ENCODE results near the gene RBMS3. TPM values are rescaled to one million over a fixed set of nuclear protein-coding genes. Genes with fewer than 3 reads are reported as not detected.
"Not testable (repeated sequence)": the region's sequence is repeated elsewhere in the genome, so short reads cannot be mapped to it uniquely, and the experiment has no call there.

The RBMS3 gene
- total and polyA plus RNA-seq, 2 experiments from 2014 or later: 34.9 to 37.1 TPM

GRCh38 chr3:29385046-29385830, 104.4 kb downstream of the RBMS3 start:
- 74% methylated on average over 5 of the region's 5 CpGs for WGBS (ENCODE audit: low lambda C conversion rate, missing lambda C conversion rate)
- Histone ChIP-seq H2AFZ (no peak overlapping the region), H3K27ac (peak overlapping the region; percentile 71), H3K36me3 (replicated peaks; ENCODE audit: insufficient read depth, low read depth) (no peaks in the 10 kb centered on the region), H3K4me2 (no peak overlapping the region), H3K4me3 (no peak overlapping the region), H3K79me2 (peaks cover 8% of the 10 kb centered on the region), H3K9me3 (ENCODE audit: low read depth) (no peaks in the 10 kb centered on the region), H4K20me1 (ENCODE audit: insufficient read depth, poor library complexity, severe bottlenecking) (no peaks in the 10 kb centered on the region), H3K27me3 (no peaks in the 10 kb centered on the region), H3K4me1 (ENCODE audit: insufficient read depth) (peaks cover 9% of the 10 kb centered on the region), H3K9me2 (replicated peaks; ENCODE audit: insufficient read depth) (no peaks in the 10 kb centered on the region)
- DNase-seq (ENCODE audit: low spot score): no peak
- TF ChIP-seq CTCF (IDR thresholded peaks at IDR 0.05; ENCODE audit: poor library complexity) (no peak), EZH2phosphoT487 (IDR thresholded peaks at IDR 0.05; ENCODE audit: low read depth, severe bottlenecking, unreplicated experiment) (no peak), EZH2 (IDR thresholded peaks at IDR 0.05; ENCODE audit: borderline replicate concordance) (no peak)

GRCh38 chr3:29389362-29389761, 108.5 kb downstream of the RBMS3 start:
- no peak overlapping the region for H3K27ac ChIP-seq
- no peaks in the 10 kb centered on the region for H4K20me1 ChIP-seq (ENCODE audit: insufficient read depth, poor library complexity, severe bottlenecking)
- H3K36me3 ChIP-seq (replicated peaks; ENCODE audit: insufficient read depth, low read depth): no peaks in the 10 kb centered on the region
- no peaks in the 10 kb centered on the region for H3K79me2 ChIP-seq
- 68% methylated on average over 2 of the region's 2 CpGs for WGBS (ENCODE audit: low lambda C conversion rate, missing lambda C conversion rate)
- H2AFZ ChIP-seq: no peak overlapping the region
- no peaks in the 10 kb centered on the region for H3K9me2 ChIP-seq (replicated peaks; ENCODE audit: insufficient read depth)
- no peaks in the 10 kb centered on the region for H3K9me3 ChIP-seq (ENCODE audit: low read depth)
- H3K27me3 ChIP-seq: no peaks in the 10 kb centered on the region
- peaks cover 9% of the 10 kb centered on the region for H3K4me1 ChIP-seq (ENCODE audit: insufficient read depth)
- H3K4me2 ChIP-seq: no peak overlapping the region
- H3K4me3 ChIP-seq: no peak overlapping the region
- TF ChIP-seq CTCF (IDR thresholded peaks at IDR 0.05; ENCODE audit: poor library complexity) (no peak), EZH2phosphoT487 (IDR thresholded peaks at IDR 0.05; ENCODE audit: low read depth, severe bottlenecking, unreplicated experiment) (no peak), EZH2 (IDR thresholded peaks at IDR 0.05; ENCODE audit: borderline replicate concordance) (no peak)
- DNase-seq (ENCODE audit: low spot score): no peak

GRCh38 chr3:29392625-29393388, 111.9 kb downstream of the RBMS3 start:
- no peaks in the 10 kb centered on the region for H3K9me2 ChIP-seq (replicated peaks; ENCODE audit: insufficient read depth)
- no peaks in the 10 kb centered on the region for H3K9me3 ChIP-seq (ENCODE audit: low read depth)
- no peaks in the 10 kb centered on the region for H3K79me2 ChIP-seq
- H3K27me3 ChIP-seq: no peaks in the 10 kb centered on the region
- H3K4me1 ChIP-seq (ENCODE audit: insufficient read depth): no peaks in the 10 kb centered on the region
- no peak for DNase-seq (ENCODE audit: low spot score)
- no peaks in the 10 kb centered on the region for H3K36me3 ChIP-seq (replicated peaks; ENCODE audit: insufficient read depth, low read depth)
- no peak for TF ChIP-seq CTCF (IDR thresholded peaks at IDR 0.05; ENCODE audit: poor library complexity)
- H4K20me1 ChIP-seq (ENCODE audit: insufficient read depth, poor library complexity, severe bottlenecking): no peaks in the 10 kb centered on the region
- H3K27ac ChIP-seq: no peak overlapping the region
- no peak overlapping the region for H3K4me2 ChIP-seq
- no peak overlapping the region for H3K4me3 ChIP-seq
- no peak overlapping the region for H2AFZ ChIP-seq

GRCh38 chr3:29393946-29394345, 113.1 kb downstream of the RBMS3 start:
- not testable (repeated sequence) for H3K79me2 ChIP-seq; H3K27me3 ChIP-seq; H4K20me1 ChIP-seq (ENCODE audit: insufficient read depth, poor library complexity, severe bottlenecking); H3K9me2 ChIP-seq (replicated peaks; ENCODE audit: insufficient read depth); DNase-seq (ENCODE audit: low spot score); H3K9me3 ChIP-seq (ENCODE audit: low read depth); H2AFZ ChIP-seq; H3K36me3 ChIP-seq (replicated peaks; ENCODE audit: insufficient read depth, low read depth); H3K4me1 ChIP-seq (ENCODE audit: insufficient read depth); H3K4me2 ChIP-seq; H3K27ac ChIP-seq; H3K4me3 ChIP-seq
- WGBS (ENCODE audit: low lambda C conversion rate, missing lambda C conversion rate): 80% methylated on average over 4 of the region's 4 CpGs

Measured in hepatocyte (in vitro differentiated cells).